Gastrocnemius medialis (tissue), 4 donors: Measurements from ENCODE around the gene DPYSL4. TPM values are rescaled to one million over a fixed set of nuclear protein-coding genes. Genes with fewer than 3 reads are reported as not detected.

Source experiments
- ATAC-seq, 2 donors: fragments of 150-250 bp; one replicate each; pipeline ENCODE4 v1.9.1; 2016
- DNase-seq, 2 donors: peaks; one replicate each; pipeline ENCODE4 v3.0.0-alpha.2; 2019
- H3K27ac ChIP-seq, 4 donors: fragments of 200-600 bp; sonication (generic); 1 replicate in 1 of 4; 2 replicates in 3 of 4; pipeline ENCODE4 v1.5.1; 2016 to 2018; ENCODE audit warnings: mild to moderate bottlenecking in 2 of 4, moderate library complexity in 1 of 4
- H3K27me3 ChIP-seq, 3 donors: fragments of 200-600 bp; sonication (generic) in 2 of 3; 1 replicate in 1 of 3; 2 replicates in 2 of 3; pipeline versions ENCODE4 v1.5.1 to v1.6.0; 2016 to 2019; ENCODE audit warnings: mild to moderate bottlenecking in 1 of 3, moderate library complexity in 1 of 3
- H3K36me3 ChIP-seq, 2 donors: fragments of 200-600 bp; sonication (generic) in 1 of 2; one replicate each; pipeline ENCODE4 v1.5.1; 2017 to 2018
- H3K4me1 ChIP-seq, 2 donors: fragments of 200-600 bp; sonication (generic) in 1 of 2; one replicate each; pipeline ENCODE4 v1.5.1; 2016 to 2017; ENCODE audit warnings: mild to moderate bottlenecking in 2 of 2
- H3K4me3 ChIP-seq, 4 donors: fragments of 200-600 bp; sonication (generic) in 3 of 4; 1 replicate in 1 of 4; 2 replicates in 3 of 4; pipeline ENCODE4 v1.5.1; 2016 to 2019; ENCODE audit warnings: mild to moderate bottlenecking in 2 of 4
- H3K9me3 ChIP-seq, 3 donors: fragments of 200-600 bp; sonication (generic) in 2 of 3; 1 replicate in 1 of 3; 2 replicates in 2 of 3; pipeline ENCODE4 v1.5.1; 2016 to 2019
- CTCF ChIP-seq, 5 experiments: fragments of 450-650 bp in 3 of 5; fragments of 200-600 bp in 2 of 5; sonication (generic) in 2 of 5; IDR thresholded peaks in 4 of 5; conservative IDR thresholded peaks in 1 of 5; 1 replicate in 4 of 5; 2 replicates in 1 of 5; pipeline ENCODE4 v1.5.1; 2016 to 2019; ENCODE audit warnings: antibody characterized with exemption in 5 of 5, mild to moderate bottlenecking in 3 of 5, moderate library complexity in 3 of 5
- POLR2A ChIP-seq, 2 donors: fragments of 450-650 bp; IDR thresholded peaks; one replicate each; pipeline ENCODE4 v1.6.1; 2017; ENCODE audit warnings: antibody characterized with exemption in 2 of 2, mild to moderate bottlenecking in 2 of 2, moderate library complexity in 2 of 2
- in situ Hi-C, 4 donors: fragments of 200-750 bp; cut with MboI; loops; one replicate each; pipeline versions ENCODE4 v1.15.0 to v1.8.0; 2017; ENCODE audit warnings: low sequenced_read_pairs in 4 of 4
- intact Hi-C: fragments of 100-400 bp; cut with DNase I; formaldehyde crosslinking; loops from one replicate; pipeline ENCODE4 v1.15.1; 2023; ENCODE audit warnings: low total_unique reads
- total RNA-seq, 4 donors: library from RNA; depleted of rRNA; stranded (reverse); fragments of >200 nt; gene quantifications; one replicate each; pipeline versions ENCODE4 v1.1.0 to v1.2.3, GENCODE V29; 2016

The DPYSL4 gene
- total RNA-seq, 4 donors from 2014 or later = 0.29 to 1.3 (median 0.46) TPM

DNA sequence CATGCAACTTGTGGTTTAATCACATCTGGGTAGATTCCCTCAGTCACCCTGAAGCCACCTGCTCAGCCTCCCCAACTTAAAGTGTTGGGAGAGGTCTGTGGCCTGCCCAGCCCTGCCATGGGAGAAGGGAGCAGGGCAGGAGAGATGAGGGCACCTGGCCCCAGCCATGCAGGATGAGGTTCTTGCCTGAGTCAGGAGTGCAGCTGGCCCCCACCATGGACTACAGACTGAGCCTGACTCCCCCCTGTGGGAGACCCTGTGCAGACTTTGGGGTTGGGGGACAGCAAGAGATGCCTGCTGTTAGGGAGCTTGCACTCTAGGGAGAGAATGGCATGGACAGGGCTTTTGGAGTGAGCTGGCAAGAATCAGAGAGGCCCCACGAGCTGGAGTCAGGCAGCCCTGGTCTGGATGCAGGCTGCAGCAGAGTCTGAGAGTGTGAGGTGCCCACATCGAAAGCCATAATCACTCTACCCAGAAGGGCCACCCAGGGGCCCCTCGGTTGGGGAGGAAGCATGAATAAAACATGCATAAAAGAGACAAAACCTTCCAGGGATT, 34.7 kb upstream of the DPYSL4 start:
- Histone ChIP-seq H3K4me3 (no peak overlapping the region), H3K36me3 (no peaks in the 10 kb centered on the region), H3K4me1 (no peaks in the 10 kb centered on the region), H3K27ac (no peak overlapping the region), H3K27me3 (no peaks in the 10 kb centered on the region), H3K9me3 (no peaks in the 10 kb centered on the region)
- in situ Hi-C loops (no loop called here), intact Hi-C loops (no loop called here)
- ATAC-seq (no peak), DNase-seq (no peak)
- no peak for TF ChIP-seq CTCF (IDR thresholded peaks at IDR 0.05 in 4 of 5, conservative IDR thresholded peaks at IDR 0.05 in 1 of 5)
- no peak for TF ChIP-seq POLR2A (IDR thresholded peaks at IDR 0.05)

DNA sequence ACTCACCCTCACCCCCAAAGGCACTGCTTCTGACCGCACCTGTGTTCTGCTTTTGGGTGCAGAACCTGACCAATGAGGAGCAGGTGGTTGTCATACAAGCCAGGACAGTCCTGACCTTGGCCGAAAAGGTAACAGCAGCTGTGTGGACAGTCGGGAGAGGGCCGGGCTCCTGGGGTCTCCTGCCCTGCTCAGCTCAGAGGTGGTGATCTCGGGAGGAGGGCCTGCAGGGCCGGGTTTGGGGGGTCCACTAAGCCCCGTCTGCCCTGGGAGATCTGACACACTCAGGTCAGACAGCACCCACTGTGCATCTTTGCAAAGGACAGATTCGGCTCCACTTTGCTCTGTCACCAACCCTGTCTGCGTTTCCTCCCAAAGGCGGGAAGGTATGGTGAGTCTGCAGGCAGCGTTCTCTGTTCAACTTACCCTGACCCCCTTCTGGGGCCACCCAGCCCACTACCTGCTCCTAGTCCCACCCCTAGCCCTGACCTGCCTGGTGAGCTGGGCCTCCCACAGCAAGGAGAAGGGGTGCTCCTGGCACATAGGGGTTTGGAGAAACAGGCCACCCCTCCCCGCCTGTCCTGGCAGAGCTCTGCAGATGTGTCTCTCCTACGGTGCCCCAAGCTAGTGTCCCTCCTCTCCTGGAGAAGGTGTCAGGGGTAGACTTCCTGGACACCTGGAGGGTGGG, 33.7 kb upstream of the DPYSL4 start:
- Histone ChIP-seq H3K27ac (no peak overlapping the region), H3K36me3 (no peaks in the 10 kb centered on the region), H3K4me1 (no peaks in the 10 kb centered on the region), H3K4me3 (no peak overlapping the region), H3K9me3 (no peaks in the 10 kb centered on the region), H3K27me3 (no peaks in the 10 kb centered on the region)
- no peak for ATAC-seq
- in situ Hi-C loops (no loop called here), intact Hi-C loops (no loop called here)
- TF ChIP-seq CTCF (IDR thresholded peaks at IDR 0.05 in 4 of 5, conservative IDR thresholded peaks at IDR 0.05 in 1 of 5) (no peak), POLR2A (IDR thresholded peaks at IDR 0.05) (no peak)
- DNase-seq = no peak

GRCh38 chr10:132153616-132154217, 33.0 kb upstream of the DPYSL4 start:
- intact Hi-C loops = no loop called here
- H3K27ac ChIP-seq = no peak overlapping the region
- H3K9me3 ChIP-seq = no peaks in the 10 kb centered on the region
- in situ Hi-C loops = no loop called here
- H3K36me3 ChIP-seq = no peaks in the 10 kb centered on the region
- no peaks in the 10 kb centered on the region for H3K4me1 ChIP-seq
- ATAC-seq (no peak), DNase-seq (no peak)
- H3K27me3 ChIP-seq = no peaks in the 10 kb centered on the region
- TF ChIP-seq CTCF (IDR thresholded peaks at IDR 0.05 in 4 of 5, conservative IDR thresholded peaks at IDR 0.05 in 1 of 5) (no peak), POLR2A (IDR thresholded peaks at IDR 0.05) (no peak)
- H3K4me3 ChIP-seq = no peak overlapping the region

DNA sequence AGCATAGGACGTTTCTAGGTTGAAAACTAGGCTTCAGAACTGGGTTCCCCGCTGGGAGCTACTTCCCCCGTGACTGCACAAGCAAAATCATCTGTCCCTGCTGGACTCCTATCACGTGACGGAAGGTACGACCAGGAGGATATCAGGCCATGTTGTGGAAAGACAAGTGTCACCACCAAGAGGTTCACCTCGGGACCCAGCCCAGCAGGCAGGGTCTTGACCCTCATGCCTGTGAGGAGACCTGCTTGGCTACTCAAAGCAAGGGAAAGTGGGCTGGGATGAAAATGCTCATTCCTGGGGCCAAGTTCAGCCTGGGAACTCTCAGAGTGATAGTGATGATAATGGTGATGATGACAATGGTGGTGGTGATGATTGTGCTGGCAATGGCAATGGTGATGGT, 32.3 kb upstream of the DPYSL4 start:
- in situ Hi-C loops = no loop called here
- TF ChIP-seq CTCF (IDR thresholded peaks at IDR 0.05 in 4 of 5, conservative IDR thresholded peaks at IDR 0.05 in 1 of 5) (no peak), POLR2A (IDR thresholded peaks at IDR 0.05) (no peak)
- Histone ChIP-seq H3K4me1 (no peaks in the 10 kb centered on the region), H3K27me3 (no peaks in the 10 kb centered on the region), H3K36me3 (no peaks in the 10 kb centered on the region), H3K4me3 (no peak overlapping the region), H3K27ac (no peak overlapping the region), H3K9me3 (no peaks in the 10 kb centered on the region)
- ATAC-seq (no peak), DNase-seq (no peak)
- intact Hi-C loops = no loop called here
